Subcutaneous abdominal adipose tissue (tissue), 5 donors: ENCODE measurements around the gene OR6S1.

ENCODE experiments used
- H3K27ac ChIP-seq: one replicate; pipeline ENCODE4 v1.7.0; 2013; ENCODE audit warnings: low read depth, mild to moderate bottlenecking, inconsistent platforms, low read length, moderate library complexity
- H3K27me3 ChIP-seq, 5 donors: one replicate each; pipeline ENCODE4 v1.7.0; 2013; ENCODE audit warnings: low read length in 5 of 5, inconsistent platforms in 1 of 5; ENCODE audit not compliant: control insufficient read depth in 5 of 5, insufficient read depth in 4 of 5
- H3K36me3 ChIP-seq, 5 donors: one replicate each; pipeline ENCODE4 v1.7.0; 2013; ENCODE audit warnings: low read length in 5 of 5; ENCODE audit not compliant: control insufficient read depth in 5 of 5, insufficient read depth in 5 of 5
- H3K4me1 ChIP-seq, 5 donors: one replicate each; pipeline ENCODE4 v1.7.0; 2013; ENCODE audit warnings: low read length in 5 of 5, mild to moderate bottlenecking in 3 of 5, moderate library complexity in 1 of 5; ENCODE audit not compliant: control insufficient read depth in 5 of 5, insufficient read depth in 5 of 5
- H3K4me3 ChIP-seq, 5 donors: one replicate each; pipeline ENCODE4 v1.7.0; 2013; ENCODE audit warnings: low read length in 5 of 5, low read depth in 1 of 5
- H3K9ac ChIP-seq, 5 donors: one replicate each; pipeline ENCODE4 v1.7.0; 2013; ENCODE audit warnings: low read length in 5 of 5, mild to moderate bottlenecking in 4 of 5, moderate library complexity in 3 of 5
- H3K9me3 ChIP-seq, 5 donors: one replicate each; pipeline ENCODE4 v1.7.0; 2013; ENCODE audit warnings: low read length in 5 of 5; ENCODE audit not compliant: control insufficient read depth in 5 of 5
- donor health status: healthy.
- donor health status: healthy.
- donor health status: healthy.
- donor health status: healthy.
- donor health status: healthy.

OR6S1 gene

GRCh38 chr14:20632448-20632830 lies 9.1 kb downstream of the OR6S1 start:
- Histone ChIP-seq H3K27ac (no peak overlapping the region), H3K9ac (peak overlapping the region in 1 of 5 donors; percentile 25), H3K4me1 (peaks cover 8 to 34% (median 31%) of the 10 kb centered on the region in 5 donors), H3K4me3 (peak overlapping the region; percentile 30 to 61 (median 42)), H3K36me3 (no peaks in the 10 kb centered on the region), H3K9me3 (no peaks in the 10 kb centered on the region), H3K27me3 (peaks cover 0 to 2% (median 0%) of the 10 kb centered on the region in 5 donors)

- H3K9ac ChIP-seq: peak overlapping the region in 1 of 5 donors; percentile 23
- H3K4me3 ChIP-seq: peak overlapping the region; percentile 42 to 61 (median 47)
- no peak overlapping the region for H3K27ac ChIP-seq
These were observed 9.6 kb downstream of the OR6S1 start for GRCh38 chr14:20631880-20632389.

GRCh38 chr14:20631023-20631879 lies 10.2 kb downstream of the OR6S1 start:
- H3K4me3 ChIP-seq: peak overlapping the region; percentile 51 to 75 (median 61)
- H3K9me3 ChIP-seq: no peaks in the 10 kb centered on the region
- H3K4me1 ChIP-seq: peaks cover 8 to 40% (median 34%) of the 10 kb centered on the region in 5 donors
- no peaks in the 10 kb centered on the region for H3K36me3 ChIP-seq
- H3K9ac ChIP-seq: peak overlapping the region in 2 of 5 donors; percentile 7 to 23
- H3K27ac ChIP-seq: no peak overlapping the region
- peaks cover 0 to 2% (median 0%) of the 10 kb centered on the region in 5 donors for H3K27me3 ChIP-seq

More at GRCh38 chr14:20631880-20632389, 9.6 kb downstream of the OR6S1 start:
- no peaks in the 10 kb centered on the region for H3K9me3 ChIP-seq
- peaks cover 8 to 34% (median 31%) of the 10 kb centered on the region in 5 donors for H3K4me1 ChIP-seq
- H3K27me3 ChIP-seq: peaks cover 0 to 2% (median 0%) of the 10 kb centered on the region in 5 donors
- H3K36me3 ChIP-seq: no peaks in the 10 kb centered on the region

- no peaks in the 10 kb centered on the region for H3K9me3 ChIP-seq
- peak overlapping the region; percentile 50 to 75 (median 51) for H3K4me3 ChIP-seq
- no peak overlapping the region for H3K27ac ChIP-seq
- peaks cover 0 to 2% (median 0%) of the 10 kb centered on the region in 5 donors for H3K27me3 ChIP-seq
- no peaks in the 10 kb centered on the region for H3K36me3 ChIP-seq
- peaks cover 10 to 47% (median 42%) of the 10 kb centered on the region in 5 donors for H3K4me1 ChIP-seq
- H3K9ac ChIP-seq: no peak overlapping the region
These were observed 11.0 kb downstream of the OR6S1 start for GRCh38 chr14:20630340-20631022.

- H3K4me1 ChIP-seq: peaks cover 12 to 63% (median 56%) of the 10 kb centered on the region in 5 donors
- H3K4me3 ChIP-seq: no peak overlapping the region
- H3K27me3 ChIP-seq: no peaks in the 10 kb centered on the region
- H3K9me3 ChIP-seq: no peaks in the 10 kb centered on the region
- H3K36me3 ChIP-seq: no peaks in the 10 kb centered on the region
- no peak overlapping the region for H3K9ac ChIP-seq
- no peak overlapping the region for H3K27ac ChIP-seq
These were observed 13.2 kb downstream of the OR6S1 start for GRCh38 chr14:20628063-20628854.

GRCh38 chr14:20627346-20628027 lies 14.0 kb downstream of the OR6S1 start:
- Histone ChIP-seq H3K4me3 (no peak overlapping the region), H3K4me1 (peaks cover 12 to 64% (median 56%) of the 10 kb centered on the region in 5 donors), H3K9ac (no peak overlapping the region), H3K27ac (no peak overlapping the region), H3K36me3 (no peaks in the 10 kb centered on the region), H3K27me3 (peaks cover 0 to 5% (median 0%) of the 10 kb centered on the region in 5 donors), H3K9me3 (no peaks in the 10 kb centered on the region)

GRCh38 chr14:20626274-20626673 lies 15.2 kb downstream of the OR6S1 start:
- H3K36me3 ChIP-seq: no peaks in the 10 kb centered on the region
- H3K4me3 ChIP-seq: peak overlapping the region in 2 of 5 donors; percentile 15 to 18
- peaks cover 7 to 53% (median 44%) of the 10 kb centered on the region in 5 donors for H3K4me1 ChIP-seq
- no peak overlapping the region for H3K27ac ChIP-seq
- no peaks in the 10 kb centered on the region for H3K9me3 ChIP-seq
- H3K27me3 ChIP-seq: peaks cover 0 to 6% (median 0%) of the 10 kb centered on the region in 5 donors
- H3K9ac ChIP-seq: peak overlapping the region in 1 of 5 donors; percentile 20

GRCh38 chr14:20624495-20625070 lies 16.9 kb downstream of the OR6S1 start:
- peak overlapping the region; percentile 11 for H3K27ac ChIP-seq
- peak overlapping the region in 3 of 5 donors; percentile 16 to 65 (median 54) for H3K9ac ChIP-seq
- H3K9me3 ChIP-seq: no peaks in the 10 kb centered on the region
- H3K36me3 ChIP-seq: no peaks in the 10 kb centered on the region
- peaks cover 0 to 6% (median 0%) of the 10 kb centered on the region in 5 donors for H3K27me3 ChIP-seq
- H3K4me3 ChIP-seq: peak overlapping the region; percentile 52 to 82 (median 66)
- H3K4me1 ChIP-seq: peaks cover 4 to 40% (median 33%) of the 10 kb centered on the region in 5 donors

GRCh38 chr14:20623798-20624197 lies 17.7 kb downstream of the OR6S1 start:
- Histone ChIP-seq H3K9ac (no peak overlapping the region), H3K27me3 (peaks cover 0 to 6% (median 0%) of the 10 kb centered on the region in 5 donors), H3K9me3 (no peaks in the 10 kb centered on the region), H3K27ac (no peak overlapping the region), H3K4me1 (peaks cover 4 to 40% (median 33%) of the 10 kb centered on the region in 5 donors), H3K4me3 (no peak overlapping the region), H3K36me3 (no peaks in the 10 kb centered on the region)
